ENCODE data around the gene ART4.

The ART4 gene

GRCh38 chr12:14811486-14811885, 31.8 kb downstream of the ART4 start:
- Mint-ChIP-seq H3K27ac (no peak overlapping the region), H3K4me3 (no peak overlapping the region)

DNA sequence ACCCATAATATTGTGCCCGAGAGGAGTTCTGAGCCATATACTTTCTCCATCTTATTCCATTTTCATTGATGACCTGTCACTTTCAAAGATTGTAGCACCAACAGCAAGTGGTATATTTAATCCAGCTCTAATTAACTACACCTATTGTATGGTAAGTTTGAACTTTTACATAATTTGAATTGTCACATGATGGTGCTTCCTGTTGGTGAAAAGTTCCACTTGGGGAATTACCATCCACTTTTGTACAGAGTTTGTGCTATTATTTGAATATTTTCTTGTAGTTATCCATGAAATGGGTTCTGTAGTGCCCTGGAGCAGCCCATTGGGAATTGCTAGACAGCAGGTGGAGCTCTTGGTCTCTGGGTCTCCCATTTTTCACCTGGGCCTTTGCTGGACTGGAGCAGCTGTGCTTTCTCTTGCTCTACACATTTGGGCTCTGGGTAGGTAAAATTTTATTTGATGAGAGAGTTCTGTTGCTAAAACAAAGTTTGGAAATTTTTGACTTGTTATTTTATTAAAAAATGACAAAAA, 32.3 kb downstream of the ART4 start:
- no peak overlapping the region for H3K4me3 Mint-ChIP-seq
- H3K9me3 Mint-ChIP-seq = no peaks in the 10 kb centered on the region
- no peaks in the 10 kb centered on the region for H3K36me3 Mint-ChIP-seq (ENCODE audit: low read depth)
- no peak overlapping the region for H3K27ac Mint-ChIP-seq
- intact Hi-C loops (cut with micrococcal nuclease) = no loop called here
- peaks cover 2% of the 10 kb centered on the region for H3K27me3 Mint-ChIP-seq
- H3K4me1 Mint-ChIP-seq (ENCODE audit: low read depth) = peaks cover 7% of the 10 kb centered on the region

More at GRCh38 chr12:14811486-14811885, 31.8 kb downstream of the ART4 start:
- no peaks in the 10 kb centered on the region for H3K9me3 Mint-ChIP-seq
- H3K27me3 Mint-ChIP-seq = peaks cover 2% of the 10 kb centered on the region
- intact Hi-C loops (cut with micrococcal nuclease) = no loop called here
- H3K4me1 Mint-ChIP-seq (ENCODE audit: low read depth) = peaks cover 7% of the 10 kb centered on the region
- no peaks in the 10 kb centered on the region for H3K36me3 Mint-ChIP-seq (ENCODE audit: low read depth)

- no peak overlapping the region for H3K4me3 Mint-ChIP-seq
- intact Hi-C loops (cut with micrococcal nuclease) = no loop called here
- H3K36me3 Mint-ChIP-seq (ENCODE audit: low read depth) = no peaks in the 10 kb centered on the region
- no peaks in the 10 kb centered on the region for H3K9me3 Mint-ChIP-seq
- H3K27me3 Mint-ChIP-seq = peaks cover 2% of the 10 kb centered on the region
- H3K27ac Mint-ChIP-seq = no peak overlapping the region
- peaks cover 7% of the 10 kb centered on the region for H3K4me1 Mint-ChIP-seq (ENCODE audit: low read depth)
These were observed 33.0 kb downstream of the ART4 start for GRCh38 chr12:14810167-14810952.

DNA sequence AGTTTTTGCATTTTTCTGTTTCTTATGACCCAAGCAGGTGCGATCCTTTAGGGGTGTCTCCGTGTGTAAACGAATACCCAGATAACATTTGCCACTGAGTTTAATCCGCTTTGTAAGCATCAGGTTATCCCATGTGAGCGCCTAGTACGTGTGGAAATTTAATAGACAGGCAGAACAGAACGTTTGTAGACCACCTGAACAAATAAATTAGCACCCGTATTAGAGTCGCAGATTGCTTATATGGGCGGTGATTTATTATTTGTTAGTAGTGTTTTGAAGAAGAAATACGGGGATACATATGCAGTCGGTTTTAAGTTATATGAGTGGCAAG, 39.5 kb downstream of the ART4 start:
- no peaks in the 10 kb centered on the region for H3K9me3 Mint-ChIP-seq
- no peaks in the 10 kb centered on the region for H3K27me3 Mint-ChIP-seq
- intact Hi-C loops (cut with micrococcal nuclease) = loop anchor here (1.0 kb wide), 2 partner anchors 29 to 33 kb away; a partner anchor contains a TSS
- H3K4me3 Mint-ChIP-seq = no peak overlapping the region
- H3K36me3 Mint-ChIP-seq (ENCODE audit: low read depth) = peaks cover 22% of the 10 kb centered on the region
- H3K4me1 Mint-ChIP-seq (ENCODE audit: low read depth) = peaks cover 10% of the 10 kb centered on the region
- H3K27ac Mint-ChIP-seq = no peak overlapping the region

DNA sequence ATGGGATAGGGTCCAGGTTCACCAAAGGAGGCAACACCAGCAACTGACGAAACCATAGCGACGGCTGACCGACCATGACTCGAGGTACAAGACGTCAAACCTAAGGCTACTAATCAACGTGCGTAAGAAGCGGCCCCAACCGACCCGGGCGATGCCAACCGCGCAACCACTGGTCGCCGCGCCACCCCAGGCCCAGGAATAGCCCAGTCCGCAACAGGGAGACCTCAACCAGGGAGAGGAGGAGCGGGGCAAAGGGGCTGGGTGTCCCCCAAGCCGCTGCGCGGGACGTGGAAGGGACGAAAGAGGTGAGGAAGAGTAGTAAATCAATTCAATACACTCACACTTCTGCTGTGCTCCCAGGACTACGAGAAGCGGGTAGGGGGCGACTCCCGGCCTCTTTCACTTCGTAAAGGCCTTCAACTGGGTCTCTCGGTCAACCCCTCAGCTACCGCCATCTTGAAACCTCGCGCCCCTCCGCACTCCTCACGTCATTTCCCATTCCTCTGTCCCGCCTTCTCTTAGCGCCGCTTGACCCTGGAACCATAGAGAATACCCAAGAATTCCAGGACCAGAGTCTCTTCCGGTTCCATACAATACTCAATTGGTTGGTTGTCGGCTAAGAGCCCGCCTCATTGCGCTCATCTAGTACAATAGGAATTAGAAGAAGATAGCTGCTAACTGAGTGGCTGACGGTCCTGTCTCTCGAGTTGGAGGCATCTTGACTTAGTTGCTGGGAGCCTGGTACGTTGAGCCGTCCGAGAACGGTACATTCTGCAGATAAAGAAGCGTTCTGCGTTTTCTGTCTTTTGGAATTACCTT, 40.1 kb downstream of the ART4 start, which contains the start of the genes C12orf60 and WBP11:
Gene C12orf60, plus strand, starts transcription at position 660 of the 819 bp plus-strand sequence. CDS start 19,266 bp downstream, outside the sequence.
Gene WBP11, minus strand, starts transcription at position 468 of the 819 bp plus-strand sequence. CDS start 2,095 bp downstream, outside the sequence.
- H3K4me1 Mint-ChIP-seq (ENCODE audit: low read depth) = peaks cover 10% of the 10 kb centered on the region
- no peaks in the 10 kb centered on the region for H3K9me3 Mint-ChIP-seq
- intact Hi-C loops (cut with micrococcal nuclease) = loop anchor here (1.0 kb wide), 2 partner anchors 29 to 33 kb away; a partner anchor contains a TSS
- H3K27ac Mint-ChIP-seq = no peak within 1 kb of the TSS
- H3K4me3 Mint-ChIP-seq = no peak within 1 kb of the TSS
- peaks cover 28% of the 10 kb centered on the region for H3K36me3 Mint-ChIP-seq (ENCODE audit: low read depth)
- no peaks in the 10 kb centered on the region for H3K27me3 Mint-ChIP-seq

DNA sequence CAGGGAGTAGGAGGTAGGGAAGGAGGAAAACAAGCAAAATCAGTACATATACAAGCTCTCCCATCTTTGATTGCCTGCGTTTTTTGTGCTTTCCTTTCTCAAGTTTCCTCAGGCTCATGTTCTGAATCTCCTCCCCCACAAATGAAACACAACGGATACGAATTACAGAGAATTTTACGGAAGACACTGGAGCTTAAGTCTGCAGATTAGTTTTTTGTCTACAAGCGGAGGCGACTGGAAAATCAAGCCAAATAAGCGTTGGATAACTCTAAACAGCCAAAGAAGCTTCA, 40.7 kb downstream of the ART4 start:
- Mint-ChIP-seq H3K27me3 (no peaks in the 10 kb centered on the region), H3K4me3 (no peak overlapping the region), H3K27ac (no peak overlapping the region), H3K4me1 (ENCODE audit: low read depth) (peaks cover 10% of the 10 kb centered on the region), H3K36me3 (ENCODE audit: low read depth) (peaks cover 33% of the 10 kb centered on the region), H3K9me3 (no peaks in the 10 kb centered on the region)
- intact Hi-C loops (cut with micrococcal nuclease) = loop anchor here (1.0 kb wide), 2 partner anchors 28 to 32 kb away; a partner anchor contains a TSS

DNA sequence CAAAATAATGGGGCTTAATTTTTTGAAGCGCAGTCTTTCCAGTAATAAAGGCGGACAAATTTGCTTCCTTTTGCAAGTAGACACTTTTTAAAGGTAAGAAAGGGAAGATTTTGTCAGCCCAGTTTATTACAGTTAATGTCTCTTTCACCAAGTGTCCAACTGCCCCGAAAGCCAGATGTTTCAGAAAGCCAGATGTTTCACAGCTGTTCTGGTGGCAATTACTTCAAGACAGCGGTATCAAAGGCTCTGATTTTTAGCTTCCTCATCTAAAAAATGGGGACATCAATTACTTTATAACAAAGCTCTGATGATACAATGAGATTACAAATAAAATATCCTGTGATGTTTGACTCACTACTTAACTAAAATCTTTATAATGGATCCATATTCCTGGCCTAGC, 41.1 kb downstream of the ART4 start:
- peaks cover 10% of the 10 kb centered on the region for H3K4me1 Mint-ChIP-seq (ENCODE audit: low read depth)
- intact Hi-C loops (cut with micrococcal nuclease) = no loop called here
- H3K4me3 Mint-ChIP-seq = no peak overlapping the region
- peaks cover 38% of the 10 kb centered on the region for H3K36me3 Mint-ChIP-seq (ENCODE audit: low read depth)
- H3K27me3 Mint-ChIP-seq = no peaks in the 10 kb centered on the region
- no peaks in the 10 kb centered on the region for H3K9me3 Mint-ChIP-seq
- H3K27ac Mint-ChIP-seq = no peak overlapping the region

GRCh38 chr12:14795028-14795448, 48.3 kb downstream of the ART4 start:
- peaks cover 6% of the 10 kb centered on the region for H3K4me1 Mint-ChIP-seq (ENCODE audit: low read depth)
- H3K27me3 Mint-ChIP-seq = no peaks in the 10 kb centered on the region
- H3K36me3 Mint-ChIP-seq (ENCODE audit: low read depth) = peaks cover 97% of the 10 kb centered on the region
- H3K9me3 Mint-ChIP-seq = no peaks in the 10 kb centered on the region
- no peak overlapping the region for H3K27ac Mint-ChIP-seq
- no peak overlapping the region for H3K4me3 Mint-ChIP-seq
- intact Hi-C loops (cut with micrococcal nuclease) = no loop called here

- Mint-ChIP-seq H3K4me3 (no peak overlapping the region), H3K4me1 (ENCODE audit: low read depth) (peaks cover 8% of the 10 kb centered on the region), H3K9me3 (no peaks in the 10 kb centered on the region), H3K27ac (no peak overlapping the region), H3K27me3 (no peaks in the 10 kb centered on the region), H3K36me3 (ENCODE audit: low read depth) (peaks cover 49% of the 10 kb centered on the region)
- intact Hi-C loops (cut with micrococcal nuclease) = no loop called here
These were observed 57.8 kb downstream of the ART4 start for GRCh38 chr12:14785568-14785967.

- intact Hi-C loops (cut with micrococcal nuclease) = no loop called here
- Mint-ChIP-seq H3K4me1 (ENCODE audit: low read depth) (peaks cover 12% of the 10 kb centered on the region), H3K27me3 (no peaks in the 10 kb centered on the region), H3K36me3 (ENCODE audit: low read depth) (peaks cover 38% of the 10 kb centered on the region), H3K4me3 (no peak overlapping the region), H3K9me3 (no peaks in the 10 kb centered on the region), H3K27ac (peak overlapping the region; percentile 84)
These were observed 58.9 kb downstream of the ART4 start for GRCh38 chr12:14784471-14784870.

DNA sequence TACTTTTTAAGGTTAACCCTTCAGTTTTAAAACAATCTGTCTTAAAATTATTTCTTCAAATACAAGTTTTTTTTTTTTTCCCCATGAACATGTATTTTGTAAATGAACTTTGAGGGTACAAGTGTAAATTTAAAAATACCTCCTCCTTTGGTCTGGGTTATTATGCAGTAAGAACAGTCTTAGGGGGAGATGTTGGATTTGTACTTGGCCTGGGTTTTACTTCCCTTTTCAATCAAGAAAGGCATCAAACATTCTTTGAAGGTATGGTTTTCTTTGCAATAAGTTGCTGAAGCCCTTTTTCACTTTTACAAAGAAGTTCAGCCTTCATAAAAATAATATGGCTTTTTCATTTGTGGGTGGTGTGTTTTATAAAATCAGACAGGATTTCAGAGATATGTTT, 60.6 kb downstream of the ART4 start:
- Mint-ChIP-seq H3K9me3 (no peaks in the 10 kb centered on the region), H3K27me3 (no peaks in the 10 kb centered on the region)
- intact Hi-C loops (cut with micrococcal nuclease) = no loop called here

GRCh38 chr12:14781563-14781962, 61.8 kb downstream of the ART4 start:
- Mint-ChIP-seq H3K27ac (no peak overlapping the region), H3K36me3 (ENCODE audit: low read depth) (peaks cover 9% of the 10 kb centered on the region)
- intact Hi-C loops (cut with micrococcal nuclease) = no loop called here

More for the DNA sequence above, 60.6 kb downstream of the ART4 start:
- H3K27ac Mint-ChIP-seq = no peak overlapping the region
- peaks cover 21% of the 10 kb centered on the region for H3K36me3 Mint-ChIP-seq (ENCODE audit: low read depth)
- no peak overlapping the region for H3K4me3 Mint-ChIP-seq
- peaks cover 12% of the 10 kb centered on the region for H3K4me1 Mint-ChIP-seq (ENCODE audit: low read depth)

DNA sequence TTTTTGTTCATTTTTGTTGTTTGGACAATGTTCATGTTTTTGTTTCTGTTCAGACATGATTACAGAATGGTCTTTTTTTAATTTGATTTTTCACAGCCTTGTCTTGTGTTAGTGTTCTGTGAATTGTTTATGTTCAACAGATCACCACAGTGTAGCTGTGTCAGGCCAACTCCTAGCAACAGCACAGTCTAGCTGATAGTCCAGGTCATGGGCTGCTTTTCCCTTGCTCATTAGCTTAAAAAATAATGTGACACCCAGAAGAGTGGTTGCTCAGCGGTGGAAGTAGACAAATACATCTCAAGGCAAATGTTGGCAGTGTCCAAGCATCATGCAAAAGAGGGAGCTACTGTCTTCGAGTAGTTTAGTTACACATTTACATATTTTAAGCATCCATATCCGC, 62.5 kb downstream of the ART4 start:
- Mint-ChIP-seq H3K27ac (no peak overlapping the region), H3K4me3 (no peak overlapping the region), H3K36me3 (ENCODE audit: low read depth) (peaks cover 6% of the 10 kb centered on the region), H3K4me1 (ENCODE audit: low read depth) (peaks cover 24% of the 10 kb centered on the region), H3K27me3 (no peaks in the 10 kb centered on the region), H3K9me3 (no peaks in the 10 kb centered on the region)
- intact Hi-C loops (cut with micrococcal nuclease) = no loop called here

More at GRCh38 chr12:14781563-14781962, 61.8 kb downstream of the ART4 start:
- Mint-ChIP-seq H3K27me3 (no peaks in the 10 kb centered on the region), H3K4me1 (ENCODE audit: low read depth) (peaks cover 18% of the 10 kb centered on the region), H3K9me3 (no peaks in the 10 kb centered on the region), H3K4me3 (no peak overlapping the region)

GRCh38 chr12:14779834-14780233, 63.5 kb downstream of the ART4 start:
- intact Hi-C loops (cut with micrococcal nuclease) = loop anchor here (10.0 kb wide), 1 partner anchor 745 kb away; no protein-coding TSS in a partner anchor
- no peak overlapping the region for H3K27ac Mint-ChIP-seq
- no peak overlapping the region for H3K4me3 Mint-ChIP-seq
- H3K36me3 Mint-ChIP-seq (ENCODE audit: low read depth) = peaks cover 11% of the 10 kb centered on the region
- H3K9me3 Mint-ChIP-seq = no peaks in the 10 kb centered on the region
- no peaks in the 10 kb centered on the region for H3K27me3 Mint-ChIP-seq
- H3K4me1 Mint-ChIP-seq (ENCODE audit: low read depth) = peaks cover 31% of the 10 kb centered on the region

All from dendritic cell treated with granulocyte-macrophage colony-stimulating factor and Interleukin-4, amounts not matched to agents 40 ng/mL and 50 ng/mL, for 4 days (primary cell).